Measurements from ENCODE around the gene PCDHGB5.

PCDHGB5 gene

GRCh38 chr5:141437221-141437620 is 39.5 kb downstream of the PCDHGB5 start:
- DNase-seq (ENCODE audit: low read depth in 2 of 2) = peak in 1 of 2 donors; percentile 24
- no peak overlapping the region for H3K4me3 ChIP-seq (replicated peaks in 1 of 2; ENCODE audit: low read depth in 2 of 2, low read length in 2 of 2)
- TF ChIP-seq CTCF (IDR thresholded peaks at IDR 0.05; ENCODE audit: low read depth, low read length) = no peak

DNA sequence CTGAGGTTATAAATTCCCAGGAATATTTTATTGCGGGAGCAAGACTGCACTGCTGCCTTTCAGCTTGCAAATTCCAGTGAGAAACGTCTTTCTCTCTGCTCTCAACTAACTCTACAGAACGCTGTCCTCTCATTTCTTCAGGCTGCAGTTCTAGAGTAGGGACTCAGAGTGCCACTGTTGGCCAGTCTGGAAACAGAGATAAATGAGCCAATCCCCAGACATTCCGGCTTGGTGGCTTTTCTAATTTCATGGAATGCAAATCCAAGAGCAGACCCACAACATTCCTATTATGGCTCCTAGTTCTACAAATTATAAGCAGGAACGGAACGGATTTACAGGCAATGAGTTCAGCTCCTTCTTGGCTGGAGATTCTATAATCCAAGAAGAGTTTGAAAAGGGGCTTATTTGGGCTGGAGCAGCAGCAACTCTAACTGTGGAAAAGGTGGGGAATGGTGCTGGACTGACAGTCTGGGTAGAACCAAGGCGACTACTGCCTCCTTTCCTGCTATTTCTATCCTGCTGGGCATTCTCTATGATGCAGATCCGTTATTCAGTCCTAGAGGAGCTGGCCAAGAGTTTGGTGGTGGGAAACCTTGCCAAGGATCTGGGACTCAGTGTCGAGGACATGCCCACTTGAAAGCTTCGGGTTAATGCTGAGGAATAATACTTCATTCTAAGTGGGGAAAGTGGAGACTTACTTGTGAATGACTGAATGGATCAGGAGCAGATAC is 41.8 kb downstream of the PCDHGB5 start:
- H3K4me3 ChIP-seq (replicated peaks in 1 of 2; ENCODE audit: low read depth in 2 of 2, low read length in 2 of 2) = no peak overlapping the region
- no peak for TF ChIP-seq CTCF (IDR thresholded peaks at IDR 0.05; ENCODE audit: low read depth, low read length)
- no peak for DNase-seq (ENCODE audit: low read depth in 2 of 2)

DNA sequence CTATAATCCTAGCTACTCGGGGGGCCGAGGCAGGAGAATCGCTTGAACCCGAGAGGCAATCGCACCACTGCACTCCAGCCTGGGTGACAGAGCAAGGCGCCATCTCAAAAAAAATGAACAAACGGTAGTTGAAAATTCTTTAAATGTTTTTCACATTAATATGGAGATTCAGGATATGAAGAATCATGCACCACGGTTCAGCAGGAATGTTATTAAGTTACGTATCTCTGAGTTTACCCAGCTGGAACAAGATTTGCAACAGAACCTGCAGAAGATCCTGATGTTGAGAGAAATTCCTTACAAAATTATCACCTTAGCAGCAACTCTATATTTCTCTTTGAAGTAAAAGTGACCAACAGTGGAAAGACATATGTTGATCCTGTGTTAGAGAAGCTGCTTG is 42.6 kb downstream of the PCDHGB5 start:
- TF ChIP-seq CTCF (IDR thresholded peaks at IDR 0.05; ENCODE audit: low read depth, low read length) = no peak
- DNase-seq (ENCODE audit: low read depth in 2 of 2) = no peak
- no peak overlapping the region for H3K4me3 ChIP-seq (replicated peaks in 1 of 2; ENCODE audit: low read depth in 2 of 2, low read length in 2 of 2)

- DNase-seq (ENCODE audit: low read depth in 2 of 2) = no peak
- TF ChIP-seq CTCF (IDR thresholded peaks at IDR 0.05; ENCODE audit: low read depth, low read length) = no peak
- no peak overlapping the region for H3K4me3 ChIP-seq (replicated peaks in 1 of 2; ENCODE audit: low read depth in 2 of 2, low read length in 2 of 2)
Observed at GRCh38 chr5:141441571-141442170, 43.9 kb downstream of the PCDHGB5 start.
